Measurements from ENCODE around the gene AMFR. TPM values are rescaled to one million over a fixed set of nuclear protein-coding genes. Genes with fewer than 3 reads are reported as not detected.

The AMFR gene
- total RNA-seq, 1 donor from 2014 or later: 133 TPM

GRCh38 chr16:56328276-56329022, 96.9 kb downstream of the AMFR start:
- TF ChIP-seq, protein P1, sequence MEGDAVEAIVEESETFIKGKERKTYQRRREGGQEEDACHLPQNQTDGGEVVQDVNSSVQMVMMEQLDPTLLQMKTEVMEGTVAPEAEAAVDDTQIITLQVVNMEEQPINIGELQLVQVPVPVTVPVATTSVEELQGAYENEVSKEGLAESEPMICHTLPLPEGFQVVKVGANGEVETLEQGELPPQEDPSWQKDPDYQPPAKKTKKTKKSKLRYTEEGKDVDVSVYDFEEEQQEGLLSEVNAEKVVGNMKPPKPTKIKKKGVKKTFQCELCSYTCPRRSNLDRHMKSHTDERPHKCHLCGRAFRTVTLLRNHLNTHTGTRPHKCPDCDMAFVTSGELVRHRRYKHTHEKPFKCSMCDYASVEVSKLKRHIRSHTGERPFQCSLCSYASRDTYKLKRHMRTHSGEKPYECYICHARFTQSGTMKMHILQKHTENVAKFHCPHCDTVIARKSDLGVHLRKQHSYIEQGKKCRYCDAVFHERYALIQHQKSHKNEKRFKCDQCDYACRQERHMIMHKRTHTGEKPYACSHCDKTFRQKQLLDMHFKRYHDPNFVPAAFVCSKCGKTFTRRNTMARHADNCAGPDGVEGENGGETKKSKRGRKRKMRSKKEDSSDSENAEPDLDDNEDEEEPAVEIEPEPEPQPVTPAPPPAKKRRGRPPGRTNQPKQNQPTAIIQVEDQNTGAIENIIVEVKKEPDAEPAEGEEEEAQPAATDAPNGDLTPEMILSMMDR (IDR thresholded peaks at IDR 0.05; ENCODE audit: insufficient read depth, low read length, poor library complexity, severe bottlenecking): no peak
- DNase-seq (ENCODE audit: low read depth): no peak
- H3K4me3 ChIP-seq (ENCODE audit: low read depth, low read length): no peak overlapping the region
- H3K36me3 ChIP-seq (ENCODE audit: control insufficient read depth, insufficient read depth, low read length): no peaks in the 10 kb centered on the region
- H3K27me3 ChIP-seq (ENCODE audit: control insufficient read depth, insufficient read depth, low read length): no peaks in the 10 kb centered on the region

GRCh38 chr16:56327929-56328258, 97.5 kb downstream of the AMFR start:
- Histone ChIP-seq H3K36me3 (ENCODE audit: control insufficient read depth, insufficient read depth, low read length) (no peaks in the 10 kb centered on the region), H3K27me3 (ENCODE audit: control insufficient read depth, insufficient read depth, low read length) (no peaks in the 10 kb centered on the region), H3K4me3 (ENCODE audit: low read depth, low read length) (no peak overlapping the region)
- no peak for DNase-seq (ENCODE audit: low read depth)
- TF ChIP-seq, protein P1 (IDR thresholded peaks at IDR 0.05; ENCODE audit: insufficient read depth, low read length, poor library complexity, severe bottlenecking): no peak

DNA sequence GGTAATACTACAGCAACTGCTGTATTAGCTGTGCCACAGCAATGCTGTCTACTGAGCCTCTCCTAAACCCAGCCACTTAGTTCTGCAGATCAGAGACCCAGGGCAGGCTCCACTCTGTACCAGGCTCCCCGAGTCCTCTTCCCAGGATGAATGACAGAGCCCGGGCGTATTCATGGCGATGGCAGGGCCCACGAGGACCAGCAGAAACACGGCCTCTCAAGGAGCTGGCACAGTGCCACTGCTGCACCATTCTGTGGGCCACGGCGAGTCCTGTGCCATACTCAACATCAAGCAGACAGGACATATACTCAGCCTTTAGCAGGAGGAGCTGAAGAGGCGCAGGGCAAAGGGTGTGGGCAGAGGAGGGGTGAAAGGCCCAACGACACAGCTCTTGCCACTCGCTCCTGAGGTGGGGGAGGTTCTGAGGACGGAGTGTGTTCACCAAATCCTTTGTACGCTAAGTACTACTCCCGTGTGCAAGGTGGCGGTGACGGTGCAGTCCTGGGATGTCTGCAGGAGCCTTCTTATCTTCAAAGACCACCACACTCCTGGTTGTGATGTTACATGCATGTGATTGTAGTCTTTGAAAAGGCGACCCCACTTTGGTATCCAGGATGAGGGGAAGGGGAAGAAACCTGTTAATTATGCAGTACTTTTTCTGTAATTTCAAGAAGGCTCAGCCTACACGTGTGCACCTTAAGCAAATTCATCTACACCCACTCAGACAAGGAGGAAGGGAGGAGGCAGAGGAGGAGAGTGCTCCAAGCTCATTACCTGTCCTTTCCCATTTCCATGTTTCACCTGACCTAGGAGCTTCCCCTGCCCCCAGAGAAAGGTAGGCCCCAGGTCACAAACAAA, 98.0 kb downstream of the AMFR start:
- TF ChIP-seq, protein P1 (IDR thresholded peaks at IDR 0.05; ENCODE audit: insufficient read depth, low read length, poor library complexity, severe bottlenecking): no peak
- Histone ChIP-seq H3K36me3 (ENCODE audit: control insufficient read depth, insufficient read depth, low read length) (no peaks in the 10 kb centered on the region), H3K4me3 (ENCODE audit: low read depth, low read length) (no peak overlapping the region), H3K27me3 (ENCODE audit: control insufficient read depth, insufficient read depth, low read length) (no peaks in the 10 kb centered on the region)
- DNase-seq (ENCODE audit: low read depth): no peak

GRCh38 chr16:56325956-56326355, 99.4 kb downstream of the AMFR start:
- DNase-seq (ENCODE audit: low read depth): no peak
- no peak overlapping the region for H3K4me3 ChIP-seq (ENCODE audit: low read depth, low read length)
- no peaks in the 10 kb centered on the region for H3K36me3 ChIP-seq (ENCODE audit: control insufficient read depth, insufficient read depth, low read length)
- H3K27me3 ChIP-seq (ENCODE audit: control insufficient read depth, insufficient read depth, low read length): no peaks in the 10 kb centered on the region
- TF ChIP-seq, protein P1 (IDR thresholded peaks at IDR 0.05; ENCODE audit: insufficient read depth, low read length, poor library complexity, severe bottlenecking): no peak

DNA sequence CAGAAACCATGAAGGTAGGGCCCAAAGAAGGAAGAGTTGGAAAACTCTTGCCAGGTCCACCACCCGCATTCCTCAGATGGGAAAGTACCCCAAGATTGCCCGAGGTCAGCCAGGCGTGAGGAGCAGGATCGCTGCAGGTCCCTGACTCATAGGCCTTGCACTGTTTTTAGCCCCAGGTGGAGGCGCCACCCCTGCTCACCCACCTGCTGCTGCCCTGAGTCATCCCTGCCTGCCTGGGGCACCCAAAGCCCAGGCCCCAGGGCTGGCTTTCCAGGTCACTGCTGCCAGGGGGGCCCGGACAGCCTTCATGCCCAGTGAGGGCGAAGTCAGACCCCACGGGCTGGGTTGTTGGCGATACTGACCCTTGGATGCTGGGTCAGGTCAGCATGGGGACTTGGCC, 100.9 kb downstream of the AMFR start:
- peak; percentile 72 for DNase-seq (ENCODE audit: low read depth)
- no peaks in the 10 kb centered on the region for H3K27me3 ChIP-seq (ENCODE audit: control insufficient read depth, insufficient read depth, low read length)
- no peaks in the 10 kb centered on the region for H3K36me3 ChIP-seq (ENCODE audit: control insufficient read depth, insufficient read depth, low read length)
- TF ChIP-seq, protein P1 (IDR thresholded peaks at IDR 0.05; ENCODE audit: insufficient read depth, low read length, poor library complexity, severe bottlenecking): no peak
- no peak overlapping the region for H3K4me3 ChIP-seq (ENCODE audit: low read depth, low read length)

All from kidney epithelial cell (primary cell).